ENCODE measurements around the gene TMEM18. TPM values are rescaled to one million over a fixed set of nuclear protein-coding genes. Genes with fewer than 3 reads are reported as not detected.

Gene TMEM18
- total and polyA plus RNA-seq, 2 donors, result 25.0 to 25.6 TPM

DNA sequence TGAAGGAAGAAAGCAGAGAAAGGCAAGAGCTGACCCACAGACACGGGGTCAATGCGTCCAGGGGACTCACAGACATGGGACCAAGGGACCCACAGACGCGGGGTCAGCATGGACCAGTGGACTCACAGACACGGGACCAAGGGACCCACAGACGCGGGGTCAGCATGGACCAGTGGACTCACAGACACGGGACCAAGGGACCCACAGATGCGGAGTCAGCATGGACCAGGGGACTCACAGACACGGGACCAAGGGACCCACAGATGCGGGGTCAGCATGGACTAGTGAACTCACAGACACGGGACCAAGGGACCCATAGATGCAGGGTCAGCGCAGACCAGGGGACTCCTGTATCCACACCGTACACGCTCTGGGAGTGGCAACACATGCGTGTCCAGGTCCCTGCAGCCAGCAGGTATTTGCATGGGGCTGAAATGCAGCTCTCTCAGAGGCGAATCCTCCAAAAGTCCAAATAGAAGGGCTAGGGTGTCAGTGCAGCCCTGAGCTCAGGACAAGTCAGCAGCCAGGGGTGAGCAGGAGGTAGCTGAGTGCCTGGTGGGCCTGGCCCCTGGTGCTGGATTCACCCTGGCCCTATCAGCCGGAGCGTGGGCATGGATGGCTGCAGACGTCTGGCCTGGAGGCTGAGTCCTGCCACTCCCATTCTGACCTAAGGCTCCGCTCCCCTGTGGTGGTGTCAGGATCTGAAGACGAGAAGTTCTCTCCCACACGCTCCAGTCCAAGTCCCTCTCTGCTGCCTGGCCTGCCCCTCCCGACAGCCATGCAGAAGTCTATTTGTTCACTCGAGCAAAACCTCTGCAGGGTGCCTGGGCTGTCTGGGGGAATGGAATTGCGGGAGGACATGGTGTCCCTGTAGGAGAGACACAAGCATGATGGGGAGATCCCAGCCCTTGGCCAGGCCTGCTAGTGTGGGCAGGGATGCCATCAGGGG, 28.5 kb downstream of the TMEM18 start:
- DNase-seq (ENCODE audit: low read depth in 6 of 9, low spot score in 9 of 9), result no peak
- Histone ChIP-seq H3K27ac (ENCODE audit: low read depth in 1 of 2, low read length in 1 of 2) (no peak overlapping the region), H3K36me3 (ENCODE audit: control insufficient read depth in 2 of 2, insufficient read depth in 2 of 2, low read length in 1 of 2) (no peaks in the 10 kb centered on the region), H3K9me3 (ENCODE audit: control insufficient read depth in 2 of 2, insufficient read depth in 1 of 2, low read length in 1 of 2) (no peaks in the 10 kb centered on the region), H3K4me1 (ENCODE audit: control insufficient read depth in 2 of 2, insufficient read depth in 2 of 2, low read length in 2 of 2) (no peaks in the 10 kb centered on the region), H3K4me3 (ENCODE audit: low read length in 2 of 2) (no peak overlapping the region), H3K27me3 (ENCODE audit: control insufficient read depth in 2 of 2, insufficient read depth in 1 of 2, low read length in 1 of 2) (peaks cover 0 to 5% of the 10 kb centered on the region in 2 donors)
- 92% methylated on average over 26 of the region's 26 CpGs for WGBS

DNA sequence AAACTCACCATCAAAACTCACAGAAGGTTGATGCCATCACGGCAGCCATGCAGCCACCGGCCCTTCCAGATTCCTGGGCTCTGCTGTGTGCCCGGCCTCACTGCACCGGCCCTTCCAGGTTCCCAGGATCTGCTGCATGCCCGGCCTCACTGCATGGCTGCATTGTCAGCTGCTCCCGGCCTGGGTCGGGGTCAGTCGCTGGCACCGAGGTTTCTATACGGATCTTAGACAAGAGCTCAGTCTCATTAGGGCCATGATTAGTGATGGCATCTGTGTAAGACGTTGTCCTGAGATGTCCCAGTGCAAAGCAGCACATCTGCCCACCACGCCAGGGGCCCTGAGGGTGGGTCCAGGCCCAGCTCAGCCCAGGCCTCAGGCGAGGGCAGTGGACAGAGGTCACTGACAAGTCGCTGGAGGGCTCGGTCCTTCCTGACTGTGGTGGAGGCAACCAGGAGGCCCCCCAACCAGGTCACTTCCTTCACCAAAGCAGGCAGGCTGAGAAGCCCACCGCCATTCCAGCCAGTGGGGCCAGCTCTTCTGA, 29.4 kb downstream of the TMEM18 start:
- no peaks in the 10 kb centered on the region for H3K9me3 ChIP-seq (ENCODE audit: control insufficient read depth in 2 of 2, insufficient read depth in 1 of 2, low read length in 1 of 2)
- peaks cover 0 to 5% of the 10 kb centered on the region in 2 donors for H3K27me3 ChIP-seq (ENCODE audit: control insufficient read depth in 2 of 2, insufficient read depth in 1 of 2, low read length in 1 of 2)
- 96% methylated on average over 16 of the region's 16 CpGs for WGBS
- no peaks in the 10 kb centered on the region for H3K4me1 ChIP-seq (ENCODE audit: control insufficient read depth in 2 of 2, insufficient read depth in 2 of 2, low read length in 2 of 2)
- no peak for DNase-seq (ENCODE audit: low read depth in 6 of 9, low spot score in 9 of 9)
- no peaks in the 10 kb centered on the region for H3K36me3 ChIP-seq (ENCODE audit: control insufficient read depth in 2 of 2, insufficient read depth in 2 of 2, low read length in 1 of 2)
- H3K27ac ChIP-seq (ENCODE audit: low read depth in 1 of 2, low read length in 1 of 2), result no peak overlapping the region
- no peak overlapping the region for H3K4me3 ChIP-seq (ENCODE audit: low read length in 2 of 2)

DNA sequence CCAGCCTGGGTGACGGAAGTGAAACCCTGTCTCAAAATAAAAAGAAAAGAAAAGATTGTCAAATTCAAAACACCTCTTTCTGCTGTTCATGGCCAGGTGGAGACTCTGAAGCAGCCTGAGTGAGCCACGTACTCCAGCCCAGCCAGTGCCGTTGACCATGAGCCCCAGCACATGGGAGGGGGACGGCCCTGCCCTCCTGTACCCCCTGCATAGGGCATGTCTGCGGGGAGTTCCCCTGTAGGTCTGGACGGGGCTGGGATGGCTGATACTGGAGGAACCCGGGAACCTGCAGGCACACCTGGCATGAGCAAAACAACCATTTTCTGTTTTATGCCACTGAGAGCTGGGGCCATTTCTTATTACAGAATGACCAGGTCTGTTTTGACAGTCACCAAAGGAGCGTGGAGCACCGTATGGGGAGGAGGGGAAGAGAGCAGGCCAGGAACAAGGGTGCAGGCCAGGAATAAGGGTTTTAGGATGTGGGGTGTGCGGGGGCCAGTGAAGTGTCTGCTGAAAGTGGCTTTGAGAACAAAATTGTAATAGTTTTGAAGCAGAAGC, 30.1 kb downstream of the TMEM18 start:
- no peak overlapping the region for H3K27ac ChIP-seq (ENCODE audit: low read depth in 1 of 2, low read length in 1 of 2)
- H3K4me3 ChIP-seq (ENCODE audit: low read length in 2 of 2), result no peak overlapping the region
- peaks cover 0 to 5% of the 10 kb centered on the region in 2 donors for H3K27me3 ChIP-seq (ENCODE audit: control insufficient read depth in 2 of 2, insufficient read depth in 1 of 2, low read length in 1 of 2)
- DNase-seq (ENCODE audit: low read depth in 6 of 9, low spot score in 9 of 9), result no peak
- H3K4me1 ChIP-seq (ENCODE audit: control insufficient read depth in 2 of 2, insufficient read depth in 2 of 2, low read length in 2 of 2), result no peaks in the 10 kb centered on the region
- H3K36me3 ChIP-seq (ENCODE audit: control insufficient read depth in 2 of 2, insufficient read depth in 2 of 2, low read length in 1 of 2), result no peaks in the 10 kb centered on the region
- no peaks in the 10 kb centered on the region for H3K9me3 ChIP-seq (ENCODE audit: control insufficient read depth in 2 of 2, insufficient read depth in 1 of 2, low read length in 1 of 2)
- WGBS, result 94% methylated on average over 10 of the region's 10 CpGs

DNA sequence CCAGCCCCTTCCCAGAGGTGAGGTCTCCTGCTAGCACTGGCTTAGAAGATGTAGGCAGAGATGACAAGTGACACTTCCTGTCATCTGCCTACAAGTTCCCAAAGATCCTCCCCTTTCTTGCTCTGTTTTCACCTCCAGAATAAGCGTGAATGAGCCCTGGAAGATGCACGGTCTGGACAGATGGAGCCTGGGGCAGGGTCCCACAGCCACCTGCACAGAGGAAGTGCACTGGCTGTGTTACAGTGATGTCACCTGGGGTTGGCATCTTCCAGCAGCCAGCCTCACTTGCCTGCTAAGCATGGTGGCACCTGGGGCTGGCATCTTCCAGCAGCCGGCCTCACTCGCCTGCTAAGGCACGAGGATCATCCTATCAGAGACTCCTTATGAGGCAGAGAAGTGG, 32.3 kb downstream of the TMEM18 start:
- Histone ChIP-seq H3K36me3 (ENCODE audit: control insufficient read depth in 2 of 2, insufficient read depth in 2 of 2, low read length in 1 of 2) (no peaks in the 10 kb centered on the region), H3K9me3 (ENCODE audit: control insufficient read depth in 2 of 2, insufficient read depth in 1 of 2, low read length in 1 of 2) (no peaks in the 10 kb centered on the region), H3K27ac (ENCODE audit: low read depth in 1 of 2, low read length in 1 of 2) (no peak overlapping the region), H3K4me3 (ENCODE audit: low read length in 2 of 2) (no peak overlapping the region), H3K4me1 (ENCODE audit: control insufficient read depth in 2 of 2, insufficient read depth in 2 of 2, low read length in 2 of 2) (no peaks in the 10 kb centered on the region), H3K27me3 (ENCODE audit: control insufficient read depth in 2 of 2, insufficient read depth in 1 of 2, low read length in 1 of 2) (peaks cover 0 to 5% of the 10 kb centered on the region in 2 donors)
- WGBS, result 69% methylated on average over 5 of the region's 5 CpGs
- no peak for DNase-seq (ENCODE audit: low read depth in 6 of 9, low spot score in 9 of 9)

DNA sequence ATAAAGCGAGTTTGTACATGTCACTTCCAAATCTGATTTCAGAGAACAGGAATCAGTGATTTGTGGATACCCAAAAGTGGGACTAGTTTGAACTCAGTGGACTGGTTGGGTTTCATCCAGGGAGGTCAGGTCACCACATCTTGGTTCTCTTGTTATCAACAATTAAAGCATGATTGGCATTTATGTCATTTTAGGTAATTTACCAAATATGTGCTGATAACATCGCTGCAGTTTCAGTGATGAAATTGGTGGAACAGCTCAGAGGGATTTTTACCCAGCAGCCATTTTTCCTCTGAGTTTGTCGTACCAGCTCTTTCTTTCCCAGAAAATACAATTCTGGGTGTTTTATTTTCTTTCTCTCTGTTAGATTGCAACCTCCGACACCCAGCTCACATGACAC, 33.4 kb downstream of the TMEM18 start:
- Histone ChIP-seq H3K36me3 (ENCODE audit: control insufficient read depth in 2 of 2, insufficient read depth in 2 of 2, low read length in 1 of 2) (no peaks in the 10 kb centered on the region), H3K4me3 (ENCODE audit: low read length in 2 of 2) (no peak overlapping the region), H3K27ac (ENCODE audit: low read depth in 1 of 2, low read length in 1 of 2) (no peak overlapping the region), H3K4me1 (ENCODE audit: control insufficient read depth in 2 of 2, insufficient read depth in 2 of 2, low read length in 2 of 2) (no peaks in the 10 kb centered on the region), H3K9me3 (ENCODE audit: control insufficient read depth in 2 of 2, insufficient read depth in 1 of 2, low read length in 1 of 2) (no peaks in the 10 kb centered on the region), H3K27me3 (ENCODE audit: control insufficient read depth in 2 of 2, insufficient read depth in 1 of 2, low read length in 1 of 2) (peaks cover 0 to 5% of the 10 kb centered on the region in 2 donors)
- 94% methylated on average over 4 of the region's 4 CpGs for WGBS
- DNase-seq (ENCODE audit: low read depth in 6 of 9, low spot score in 9 of 9), result no peak

DNA sequence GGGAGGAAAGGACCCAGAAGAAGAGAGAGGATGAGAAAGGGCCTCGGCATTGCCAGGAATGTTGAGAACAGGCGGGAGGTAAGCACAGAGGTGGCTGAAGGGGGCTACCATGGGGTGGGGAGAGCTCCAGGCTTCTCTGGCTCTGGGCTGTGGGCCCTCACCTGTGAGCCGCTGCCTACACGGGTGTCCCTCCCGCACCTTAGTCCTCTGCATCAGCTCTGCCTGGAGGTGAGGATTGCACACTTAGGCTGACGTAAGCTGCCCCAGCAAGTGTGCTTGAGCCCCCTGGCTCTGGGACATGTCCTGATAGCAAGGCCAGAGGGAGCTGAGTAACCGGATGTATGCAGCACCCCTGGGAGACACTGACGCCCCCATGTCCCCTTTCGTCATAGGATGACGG, 33.9 kb downstream of the TMEM18 start:
- H3K9me3 ChIP-seq (ENCODE audit: control insufficient read depth in 2 of 2, insufficient read depth in 1 of 2, low read length in 1 of 2), result no peaks in the 10 kb centered on the region
- no peaks in the 10 kb centered on the region for H3K36me3 ChIP-seq (ENCODE audit: control insufficient read depth in 2 of 2, insufficient read depth in 2 of 2, low read length in 1 of 2)
- H3K27me3 ChIP-seq (ENCODE audit: control insufficient read depth in 2 of 2, insufficient read depth in 1 of 2, low read length in 1 of 2), result peaks cover 0 to 5% of the 10 kb centered on the region in 2 donors
- no peak for DNase-seq (ENCODE audit: low read depth in 6 of 9, low spot score in 9 of 9)
- no peak overlapping the region for H3K27ac ChIP-seq (ENCODE audit: low read depth in 1 of 2, low read length in 1 of 2)
- H3K4me3 ChIP-seq (ENCODE audit: low read length in 2 of 2), result no peak overlapping the region
- WGBS, result 83% methylated on average over 10 of the region's 10 CpGs
- H3K4me1 ChIP-seq (ENCODE audit: control insufficient read depth in 2 of 2, insufficient read depth in 2 of 2, low read length in 2 of 2), result no peaks in the 10 kb centered on the region

DNA sequence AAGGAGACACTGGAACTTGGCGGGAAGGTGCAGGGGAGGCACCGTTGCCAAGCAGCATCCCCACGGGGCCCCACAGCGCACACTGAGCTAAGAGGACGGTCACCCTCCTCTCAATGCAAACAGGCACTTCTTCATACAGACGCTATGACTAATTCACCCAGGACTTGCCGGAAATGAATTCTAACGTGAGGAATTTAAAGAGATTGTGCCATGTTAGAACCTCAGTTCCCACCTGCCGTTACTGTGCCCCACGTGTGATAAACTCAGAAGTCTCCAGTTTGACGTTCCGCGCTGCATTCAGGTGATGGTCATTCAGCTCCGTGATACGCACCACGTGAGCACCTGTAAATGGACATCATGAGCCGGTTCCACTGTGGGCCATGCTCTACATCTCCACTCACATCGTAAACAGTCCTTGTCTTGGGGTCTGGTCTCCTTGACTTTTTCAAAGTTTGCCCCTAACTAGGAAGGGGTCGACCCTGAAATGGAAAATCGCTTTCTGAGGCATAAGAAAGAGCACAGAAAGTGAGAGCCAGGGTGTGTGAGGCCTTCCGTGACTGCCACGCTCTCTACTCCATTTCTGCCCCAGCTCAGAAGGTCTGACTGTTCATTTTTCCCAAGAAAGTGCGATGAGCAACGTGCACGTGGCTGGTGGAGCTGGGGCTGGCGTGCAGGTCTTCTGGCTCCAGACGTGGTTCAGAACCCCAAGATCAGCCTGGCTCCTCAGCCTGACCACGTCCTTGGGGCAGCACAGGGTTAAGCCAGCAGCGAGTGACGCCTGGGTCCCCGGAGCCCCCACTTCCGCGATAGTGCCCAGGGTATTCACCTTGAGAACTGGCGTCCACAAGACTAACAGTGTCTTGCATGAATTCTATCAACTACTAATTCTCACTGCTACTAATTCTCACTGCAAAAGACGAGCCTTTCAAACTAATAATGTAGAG, 35.1 kb downstream of the TMEM18 start:
- H3K27me3 ChIP-seq (ENCODE audit: control insufficient read depth in 2 of 2, insufficient read depth in 1 of 2, low read length in 1 of 2), result peaks cover 0 to 5% of the 10 kb centered on the region in 2 donors
- no peak overlapping the region for H3K4me3 ChIP-seq (ENCODE audit: low read length in 2 of 2)
- no peaks in the 10 kb centered on the region for H3K36me3 ChIP-seq (ENCODE audit: control insufficient read depth in 2 of 2, insufficient read depth in 2 of 2, low read length in 1 of 2)
- no peak for DNase-seq (ENCODE audit: low read depth in 6 of 9, low spot score in 9 of 9)
- H3K27ac ChIP-seq (ENCODE audit: low read depth in 1 of 2, low read length in 1 of 2), result no peak overlapping the region
- H3K4me1 ChIP-seq (ENCODE audit: control insufficient read depth in 2 of 2, insufficient read depth in 2 of 2, low read length in 2 of 2), result no peaks in the 10 kb centered on the region
- 91% methylated on average over 35 of the region's 35 CpGs for WGBS
- no peaks in the 10 kb centered on the region for H3K9me3 ChIP-seq (ENCODE audit: control insufficient read depth in 2 of 2, insufficient read depth in 1 of 2, low read length in 1 of 2)

DNA sequence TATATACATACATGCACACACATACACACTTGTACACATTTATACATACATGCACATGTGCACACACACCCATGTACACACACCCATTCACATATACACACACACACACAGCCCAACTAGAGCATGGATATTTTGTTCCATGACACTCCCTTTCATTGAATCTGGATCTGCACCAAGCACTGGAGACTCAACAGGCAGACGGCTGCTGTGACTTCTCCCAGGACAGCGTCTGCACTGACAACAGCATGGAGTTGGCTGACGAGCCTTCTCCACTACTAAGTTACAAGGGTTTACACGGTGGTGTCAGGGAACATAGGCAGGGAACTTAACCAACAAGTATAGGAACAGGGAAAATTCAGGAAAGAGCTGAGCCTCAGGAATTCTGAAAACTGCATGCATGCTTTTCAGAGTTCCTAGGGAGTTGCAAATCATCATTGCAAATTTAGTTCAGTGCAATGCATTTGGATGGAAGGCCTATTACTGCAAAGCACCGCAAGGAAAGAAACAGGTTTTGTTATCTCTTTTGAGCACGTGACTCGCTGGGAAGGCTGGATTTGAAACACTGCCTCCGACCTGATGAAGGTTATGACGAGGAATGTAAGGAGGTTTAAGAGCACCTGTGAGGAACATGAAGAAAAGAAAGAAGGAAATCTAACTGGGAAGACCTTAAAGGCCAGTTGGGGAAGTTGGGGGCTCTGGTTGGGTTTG, 35.9 kb downstream of the TMEM18 start:
- H3K27ac ChIP-seq (ENCODE audit: low read depth in 1 of 2, low read length in 1 of 2), result no peak overlapping the region
- H3K27me3 ChIP-seq (ENCODE audit: control insufficient read depth in 2 of 2, insufficient read depth in 1 of 2, low read length in 1 of 2), result peaks cover 0 to 12% of the 10 kb centered on the region in 2 donors
- WGBS, result 88% methylated on average over 9 of the region's 9 CpGs
- no peaks in the 10 kb centered on the region for H3K9me3 ChIP-seq (ENCODE audit: control insufficient read depth in 2 of 2, insufficient read depth in 1 of 2, low read length in 1 of 2)
- H3K4me1 ChIP-seq (ENCODE audit: control insufficient read depth in 2 of 2, insufficient read depth in 2 of 2, low read length in 2 of 2), result peaks cover 2 to 4% of the 10 kb centered on the region in 2 donors
- no peak for DNase-seq (ENCODE audit: low read depth in 6 of 9, low spot score in 9 of 9)
- no peaks in the 10 kb centered on the region for H3K36me3 ChIP-seq (ENCODE audit: control insufficient read depth in 2 of 2, insufficient read depth in 2 of 2, low read length in 1 of 2)
- no peak overlapping the region for H3K4me3 ChIP-seq (ENCODE audit: low read length in 2 of 2)
